Gastrocnemius medialis (tissue), 4 donors: ENCODE measurements around the gene WDR37. TPM values are rescaled to one million over a fixed set of nuclear protein-coding genes. Genes with fewer than 3 reads are reported as not detected.

ENCODE experiments used
- ATAC-seq, 2 donors: fragments of 150-250 bp; one replicate each; pipeline ENCODE4 v1.9.1; 2016
- DNase-seq, 2 donors: peaks; one replicate each; pipeline ENCODE4 v3.0.0-alpha.2; 2019
- H3K27ac ChIP-seq, 4 donors: fragments of 200-600 bp; sonication (generic); 1 replicate in 1 of 4; 2 replicates in 3 of 4; pipeline ENCODE4 v1.5.1; 2016 to 2018; ENCODE audit warnings: mild to moderate bottlenecking in 2 of 4, moderate library complexity in 1 of 4
- H3K27me3 ChIP-seq, 3 donors: fragments of 200-600 bp; sonication (generic) in 2 of 3; 1 replicate in 1 of 3; 2 replicates in 2 of 3; pipeline versions ENCODE4 v1.5.1 to v1.6.0; 2016 to 2019; ENCODE audit warnings: mild to moderate bottlenecking in 1 of 3, moderate library complexity in 1 of 3
- H3K36me3 ChIP-seq, 2 donors: fragments of 200-600 bp; sonication (generic) in 1 of 2; one replicate each; pipeline ENCODE4 v1.5.1; 2017 to 2018
- H3K4me1 ChIP-seq, 2 donors: fragments of 200-600 bp; sonication (generic) in 1 of 2; one replicate each; pipeline ENCODE4 v1.5.1; 2016 to 2017; ENCODE audit warnings: mild to moderate bottlenecking in 2 of 2
- H3K4me3 ChIP-seq, 4 donors: fragments of 200-600 bp; sonication (generic) in 3 of 4; 1 replicate in 1 of 4; 2 replicates in 3 of 4; pipeline ENCODE4 v1.5.1; 2016 to 2019; ENCODE audit warnings: mild to moderate bottlenecking in 2 of 4
- H3K9me3 ChIP-seq, 3 donors: fragments of 200-600 bp; sonication (generic) in 2 of 3; 1 replicate in 1 of 3; 2 replicates in 2 of 3; pipeline ENCODE4 v1.5.1; 2016 to 2019
- CTCF ChIP-seq, 5 experiments: fragments of 450-650 bp in 3 of 5; fragments of 200-600 bp in 2 of 5; sonication (generic) in 2 of 5; IDR thresholded peaks in 4 of 5; conservative IDR thresholded peaks in 1 of 5; 1 replicate in 4 of 5; 2 replicates in 1 of 5; pipeline ENCODE4 v1.5.1; 2016 to 2019; ENCODE audit warnings: antibody characterized with exemption in 5 of 5, mild to moderate bottlenecking in 3 of 5, moderate library complexity in 3 of 5
- POLR2A ChIP-seq, 2 donors: fragments of 450-650 bp; IDR thresholded peaks; one replicate each; pipeline ENCODE4 v1.6.1; 2017; ENCODE audit warnings: antibody characterized with exemption in 2 of 2, mild to moderate bottlenecking in 2 of 2, moderate library complexity in 2 of 2
- in situ Hi-C, 4 donors: fragments of 200-750 bp; cut with MboI; loops; one replicate each; pipeline versions ENCODE4 v1.15.0 to v1.8.0; 2017; ENCODE audit warnings: low sequenced_read_pairs in 4 of 4
- intact Hi-C: fragments of 100-400 bp; cut with DNase I; formaldehyde crosslinking; loops from one replicate; pipeline ENCODE4 v1.15.1; 2023; ENCODE audit warnings: low total_unique reads
- total RNA-seq, 4 donors: library from RNA; depleted of rRNA; stranded (reverse); fragments of >200 nt; gene quantifications; one replicate each; pipeline versions ENCODE4 v1.1.0 to v1.2.3, GENCODE V29; 2016

The WDR37 gene
- total RNA-seq, 4 donors from 2014 or later, result 18.4 to 26.2 (median 23.2) TPM

- intact Hi-C loops, result no loop called here
- Histone ChIP-seq H3K9me3 (no peaks in the 10 kb centered on the region), H3K4me3 (no peak overlapping the region), H3K27ac (no peak overlapping the region), H3K4me1 (no peaks in the 10 kb centered on the region), H3K36me3 (peaks cover 13 to 94% of the 10 kb centered on the region in 2 donors), H3K27me3 (no peaks in the 10 kb centered on the region)
- in situ Hi-C loops, result no loop called here
- ATAC-seq (no peak), DNase-seq (no peak)
- TF ChIP-seq CTCF (IDR thresholded peaks at IDR 0.05 in 4 of 5, conservative IDR thresholded peaks at IDR 0.05 in 1 of 5), result no peak
- TF ChIP-seq POLR2A (IDR thresholded peaks at IDR 0.05), result no peak
These were observed 45.5 kb upstream of the WDR37 start for GRCh38 chr10:1010703-1011102.

DNA sequence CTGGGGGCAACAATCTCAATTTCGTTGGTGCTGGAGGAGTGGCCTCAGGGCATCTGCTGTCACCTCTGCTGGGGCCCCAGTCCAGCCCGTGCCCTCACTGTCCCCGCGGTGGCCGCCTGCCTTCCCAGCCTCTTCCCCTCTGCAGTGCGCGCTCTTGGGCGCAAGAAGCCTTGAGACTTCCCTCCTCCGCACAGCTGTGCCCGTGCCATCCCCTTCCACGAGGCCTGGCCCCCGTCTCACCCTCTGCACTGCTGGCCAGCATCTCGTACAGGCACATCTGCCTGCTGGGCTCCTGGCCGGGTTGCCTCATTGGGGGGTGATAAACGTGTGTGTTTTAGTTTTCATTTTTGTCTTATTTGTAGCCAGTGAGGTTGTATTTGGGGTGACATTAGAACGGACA, 44.5 kb upstream of the WDR37 start:
- TF ChIP-seq POLR2A (IDR thresholded peaks at IDR 0.05) (no peak), CTCF (IDR thresholded peaks at IDR 0.05 in 4 of 5, conservative IDR thresholded peaks at IDR 0.05 in 1 of 5) (no peak)
- no peaks in the 10 kb centered on the region for H3K4me1 ChIP-seq
- intact Hi-C loops (no loop called here), in situ Hi-C loops (no loop called here)
- no peak overlapping the region for H3K27ac ChIP-seq
- DNase-seq (no peak), ATAC-seq (no peak)
- H3K27me3 ChIP-seq, result no peaks in the 10 kb centered on the region
- H3K9me3 ChIP-seq, result no peaks in the 10 kb centered on the region
- peaks cover 13 to 94% of the 10 kb centered on the region in 2 donors for H3K36me3 ChIP-seq
- no peak overlapping the region for H3K4me3 ChIP-seq

DNA sequence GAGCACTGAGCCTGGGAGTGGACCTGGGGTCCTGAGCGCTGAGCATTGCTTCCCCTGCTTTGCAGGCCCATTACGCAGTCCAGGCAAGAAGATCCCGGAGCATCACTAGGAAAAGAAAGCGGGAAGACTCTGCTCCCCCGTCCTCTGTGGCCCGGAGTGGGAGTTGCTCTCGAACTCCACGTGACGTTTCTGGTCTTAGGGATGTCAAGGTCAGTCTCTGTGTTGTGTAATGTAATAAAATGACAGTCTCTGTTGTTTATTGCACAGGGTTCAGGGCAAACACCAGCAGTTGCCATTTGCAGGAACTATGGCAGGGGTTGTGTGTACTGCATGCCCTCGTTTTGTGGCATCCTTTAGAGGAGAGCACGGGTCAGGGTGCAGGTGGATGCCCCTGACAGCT, 40.5 kb upstream of the WDR37 start:
- no peak overlapping the region for H3K4me3 ChIP-seq
- intact Hi-C loops, result no loop called here
- H3K36me3 ChIP-seq, result peaks cover 5 to 90% of the 10 kb centered on the region in 2 donors
- DNase-seq, result no peak
- in situ Hi-C loops, result no loop called here
- no peaks in the 10 kb centered on the region for H3K4me1 ChIP-seq
- H3K9me3 ChIP-seq, result no peaks in the 10 kb centered on the region
- TF ChIP-seq POLR2A (IDR thresholded peaks at IDR 0.05) (no peak), CTCF (IDR thresholded peaks at IDR 0.05 in 4 of 5, conservative IDR thresholded peaks at IDR 0.05 in 1 of 5) (no peak)
- no peak overlapping the region for H3K27ac ChIP-seq
- no peaks in the 10 kb centered on the region for H3K27me3 ChIP-seq
- no peak for ATAC-seq

DNA sequence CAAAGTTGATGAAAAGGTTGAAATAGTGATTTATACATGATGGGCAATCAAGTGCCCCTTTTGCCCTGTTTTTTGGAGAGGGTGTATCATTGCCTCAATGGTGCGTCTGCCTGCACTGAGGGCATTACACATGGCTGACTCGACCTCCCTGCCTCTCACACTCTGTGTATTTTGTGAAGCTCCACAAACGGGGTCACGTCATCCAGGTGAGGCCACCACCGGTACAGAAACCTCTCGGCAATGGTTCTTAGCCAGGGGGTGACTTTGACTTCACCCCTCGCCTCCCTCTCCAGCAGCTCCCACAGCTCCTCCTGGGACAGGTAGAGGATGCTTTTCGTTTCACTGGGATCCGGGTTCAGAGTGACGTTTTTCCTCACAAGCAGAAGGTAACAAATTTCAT, 36.8 kb upstream of the WDR37 start:
- Histone ChIP-seq H3K27me3 (no peaks in the 10 kb centered on the region), H3K36me3 (peaks cover 0 to 63% of the 10 kb centered on the region in 2 donors), H3K27ac (no peak overlapping the region), H3K4me3 (no peak overlapping the region), H3K9me3 (no peaks in the 10 kb centered on the region), H3K4me1 (peaks cover 9 to 17% of the 10 kb centered on the region in 2 donors)
- no peak for TF ChIP-seq CTCF (IDR thresholded peaks at IDR 0.05 in 4 of 5, conservative IDR thresholded peaks at IDR 0.05 in 1 of 5)
- TF ChIP-seq POLR2A (IDR thresholded peaks at IDR 0.05), result no peak
- in situ Hi-C loops (no loop called here), intact Hi-C loops (no loop called here)
- DNase-seq (no peak), ATAC-seq (no peak)

GRCh38 chr10:1020460-1020859, 35.7 kb upstream of the WDR37 start:
- Histone ChIP-seq H3K36me3 (peaks cover 0 to 57% of the 10 kb centered on the region in 2 donors), H3K27me3 (no peaks in the 10 kb centered on the region), H3K9me3 (no peaks in the 10 kb centered on the region), H3K4me3 (no peak overlapping the region), H3K27ac (no peak overlapping the region), H3K4me1 (peaks cover 15 to 23% of the 10 kb centered on the region in 2 donors)
- DNase-seq (no peak), ATAC-seq (no peak)
- intact Hi-C loops (no loop called here), in situ Hi-C loops (no loop called here)
- TF ChIP-seq CTCF (IDR thresholded peaks at IDR 0.05 in 4 of 5, conservative IDR thresholded peaks at IDR 0.05 in 1 of 5), result no peak
